Loucy (cell line): ENCODE results near the gene SORCS2.

Experiments
- H2AFZ ChIP-seq: fragments of 200-600 bp; sonication (generic); 2 replicates; pipeline ENCODE4 v1.6.0; 2016; ENCODE audit warnings: antibody characterized with exemption, mild to moderate bottlenecking, low read length, moderate library complexity
- H3F3A ChIP-seq: fragments of 200-600 bp; 2 replicates; pipeline ENCODE4 v1.6.0; 2016; ENCODE audit warnings: antibody characterized with exemption, low read depth, mild to moderate bottlenecking
- H3K27me3 ChIP-seq: fragments of 200-600 bp; sonication (generic); 2 replicates; pipeline ENCODE4 v1.6.1; 2014; ENCODE audit warnings: low read length, mild to moderate bottlenecking; ENCODE audit not compliant: insufficient read depth, poor library complexity, severe bottlenecking
- H3K36me3 ChIP-seq: fragments of 200-600 bp; sonication (generic); 2 replicates; pipeline ENCODE4 v1.6.1; 2016; ENCODE audit warnings: low read length; ENCODE audit not compliant: insufficient read depth
- H3K4me1 ChIP-seq: fragments of 200-600 bp; sonication (generic); 2 replicates; pipeline ENCODE4 v1.5.1; 2014; ENCODE audit warnings: low read length, mild to moderate bottlenecking; ENCODE audit not compliant: insufficient read depth, poor library complexity, severe bottlenecking
- H3K4me2 ChIP-seq: fragments of 200-600 bp; sonication (generic); 2 replicates; pipeline ENCODE4 v1.6.0; 2014; ENCODE audit warnings: antibody characterized with exemption, low read length, low read depth, mild to moderate bottlenecking; ENCODE audit not compliant: poor library complexity, severe bottlenecking
- H3K4me3 ChIP-seq: fragments of 200-600 bp; sonication (generic); 2 replicates; pipeline ENCODE4 v1.5.1; 2014; ENCODE audit warnings: low read length, mild to moderate bottlenecking, mixed read lengths; ENCODE audit not compliant: poor library complexity, severe bottlenecking
- H3K79me2 ChIP-seq: fragments of 200-600 bp; sonication (generic); 2 replicates; pipeline ENCODE4 v1.6.1; 2014; ENCODE audit warnings: low read length; ENCODE audit not compliant: insufficient read depth
- H3K9ac ChIP-seq: fragments of 200-600 bp; sonication (generic); 2 replicates; pipeline ENCODE4 v1.6.0; 2014; ENCODE audit warnings: mild to moderate bottlenecking, low read depth, low read length, moderate library complexity; ENCODE audit not compliant: poor library complexity, severe bottlenecking
- H3K9me2 ChIP-seq: fragments of 200-600 bp; sonication (generic); replicated peaks from 2 replicates; pipeline ENCODE4 v1.6.1; 2016; ENCODE audit warnings: low read depth, low read length, mixed read lengths
- H3K9me3 ChIP-seq: fragments of 200-600 bp; sonication (generic); 2 replicates; pipeline ENCODE4 v1.6.1; 2014; ENCODE audit warnings: mild to moderate bottlenecking, antibody characterized with exemption, low read length, low read depth; ENCODE audit not compliant: insufficient read depth
- H4K20me1 ChIP-seq: fragments of 200-600 bp; sonication (generic); 2 replicates; pipeline ENCODE4 v1.6.0; 2014; ENCODE audit warnings: antibody characterized with exemption, low read length, mild to moderate bottlenecking; ENCODE audit not compliant: insufficient read depth, poor library complexity, severe bottlenecking
- EZH2phosphoT487 ChIP-seq: fragments of 200-600 bp; IDR thresholded peaks from 2 replicates; pipeline ENCODE4 v1.6.1; 2018; ENCODE audit warnings: antibody characterized with exemption, mild to moderate bottlenecking, moderate library complexity, borderline replicate concordance
- TF ChIP-seq, protein P1 (sequence below): fragments of 200-600 bp; sonication (generic); conservative IDR thresholded peaks from 2 replicates; pipeline ENCODE4 v1.5.1; 2014; ENCODE audit warnings: mild to moderate bottlenecking, antibody characterized with exemption, low read length

The SORCS2 gene

DNA sequence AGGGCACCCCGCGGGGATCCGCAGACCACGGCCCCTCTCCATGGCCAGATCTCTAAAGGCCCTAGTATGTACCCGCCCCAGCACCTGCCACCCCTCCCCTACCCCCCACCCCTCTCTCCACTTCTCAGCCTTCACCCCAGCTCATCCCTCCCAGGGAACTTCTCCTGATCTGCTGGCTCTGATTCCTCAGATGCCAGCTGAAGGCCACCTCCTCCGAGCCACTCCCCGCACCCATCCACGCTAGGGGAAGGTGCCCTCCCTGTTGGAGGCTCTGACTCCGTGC, 230.5 kb downstream of the SORCS2 start:
- H3F3A ChIP-seq, result no peaks in the 10 kb centered on the region
- no peaks in the 10 kb centered on the region for H3K79me2 ChIP-seq
- TF ChIP-seq, protein P1, sequence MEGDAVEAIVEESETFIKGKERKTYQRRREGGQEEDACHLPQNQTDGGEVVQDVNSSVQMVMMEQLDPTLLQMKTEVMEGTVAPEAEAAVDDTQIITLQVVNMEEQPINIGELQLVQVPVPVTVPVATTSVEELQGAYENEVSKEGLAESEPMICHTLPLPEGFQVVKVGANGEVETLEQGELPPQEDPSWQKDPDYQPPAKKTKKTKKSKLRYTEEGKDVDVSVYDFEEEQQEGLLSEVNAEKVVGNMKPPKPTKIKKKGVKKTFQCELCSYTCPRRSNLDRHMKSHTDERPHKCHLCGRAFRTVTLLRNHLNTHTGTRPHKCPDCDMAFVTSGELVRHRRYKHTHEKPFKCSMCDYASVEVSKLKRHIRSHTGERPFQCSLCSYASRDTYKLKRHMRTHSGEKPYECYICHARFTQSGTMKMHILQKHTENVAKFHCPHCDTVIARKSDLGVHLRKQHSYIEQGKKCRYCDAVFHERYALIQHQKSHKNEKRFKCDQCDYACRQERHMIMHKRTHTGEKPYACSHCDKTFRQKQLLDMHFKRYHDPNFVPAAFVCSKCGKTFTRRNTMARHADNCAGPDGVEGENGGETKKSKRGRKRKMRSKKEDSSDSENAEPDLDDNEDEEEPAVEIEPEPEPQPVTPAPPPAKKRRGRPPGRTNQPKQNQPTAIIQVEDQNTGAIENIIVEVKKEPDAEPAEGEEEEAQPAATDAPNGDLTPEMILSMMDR, result no peak
- no peak for TF ChIP-seq EZH2phosphoT487
- no peak overlapping the region for H3K9ac ChIP-seq
- H3K9me3 ChIP-seq, result peaks cover 4% of the 10 kb centered on the region; the same call in 1 of the 2 replicates
- H4K20me1 ChIP-seq, result no peaks in the 10 kb centered on the region
- H3K36me3 ChIP-seq, result no peaks in the 10 kb centered on the region
- H3K4me1 ChIP-seq, result no peaks in the 10 kb centered on the region
- H3K4me3 ChIP-seq, result no peak overlapping the region
- H2AFZ ChIP-seq, result no peak overlapping the region
- H3K4me2 ChIP-seq, result no peak overlapping the region
- H3K27me3 ChIP-seq, result no peaks in the 10 kb centered on the region
- H3K9me2 ChIP-seq, result no peaks in the 10 kb centered on the region

DNA sequence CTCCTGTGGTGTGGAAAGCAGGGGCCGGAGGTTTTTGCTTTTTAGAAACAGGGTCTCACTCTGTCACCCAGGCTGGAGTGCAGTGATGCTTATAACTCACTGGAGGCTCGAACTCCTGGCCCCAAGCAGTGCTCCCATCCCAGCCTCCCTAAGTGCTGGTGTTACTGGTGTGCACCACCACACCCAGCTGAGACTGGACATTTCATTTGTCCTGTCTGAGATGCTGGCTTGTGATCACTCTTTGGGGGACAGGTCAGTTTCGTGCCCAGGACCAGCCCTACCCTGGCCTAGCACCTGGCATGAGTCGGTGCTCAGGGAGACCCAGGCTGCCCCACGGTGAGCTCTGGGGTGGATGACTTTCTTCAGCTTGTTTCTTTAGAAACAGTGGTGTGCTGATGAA, 231.1 kb downstream of the SORCS2 start:
- H3K9me2 ChIP-seq, result no peaks in the 10 kb centered on the region
- H4K20me1 ChIP-seq, result no peaks in the 10 kb centered on the region
- no peak overlapping the region for H3K9ac ChIP-seq
- H3K27me3 ChIP-seq, result no peaks in the 10 kb centered on the region
- TF ChIP-seq, protein P1, result no peak
- TF ChIP-seq EZH2phosphoT487, result no peak
- no peak overlapping the region for H2AFZ ChIP-seq
- H3K4me1 ChIP-seq, result no peaks in the 10 kb centered on the region
- H3K9me3 ChIP-seq, result peaks cover 8% of the 10 kb centered on the region; the same call in 1 of the 2 replicates
- no peaks in the 10 kb centered on the region for H3F3A ChIP-seq
- H3K4me3 ChIP-seq, result no peak overlapping the region
- H3K36me3 ChIP-seq, result no peaks in the 10 kb centered on the region
- H3K79me2 ChIP-seq, result no peaks in the 10 kb centered on the region
- no peak overlapping the region for H3K4me2 ChIP-seq

DNA sequence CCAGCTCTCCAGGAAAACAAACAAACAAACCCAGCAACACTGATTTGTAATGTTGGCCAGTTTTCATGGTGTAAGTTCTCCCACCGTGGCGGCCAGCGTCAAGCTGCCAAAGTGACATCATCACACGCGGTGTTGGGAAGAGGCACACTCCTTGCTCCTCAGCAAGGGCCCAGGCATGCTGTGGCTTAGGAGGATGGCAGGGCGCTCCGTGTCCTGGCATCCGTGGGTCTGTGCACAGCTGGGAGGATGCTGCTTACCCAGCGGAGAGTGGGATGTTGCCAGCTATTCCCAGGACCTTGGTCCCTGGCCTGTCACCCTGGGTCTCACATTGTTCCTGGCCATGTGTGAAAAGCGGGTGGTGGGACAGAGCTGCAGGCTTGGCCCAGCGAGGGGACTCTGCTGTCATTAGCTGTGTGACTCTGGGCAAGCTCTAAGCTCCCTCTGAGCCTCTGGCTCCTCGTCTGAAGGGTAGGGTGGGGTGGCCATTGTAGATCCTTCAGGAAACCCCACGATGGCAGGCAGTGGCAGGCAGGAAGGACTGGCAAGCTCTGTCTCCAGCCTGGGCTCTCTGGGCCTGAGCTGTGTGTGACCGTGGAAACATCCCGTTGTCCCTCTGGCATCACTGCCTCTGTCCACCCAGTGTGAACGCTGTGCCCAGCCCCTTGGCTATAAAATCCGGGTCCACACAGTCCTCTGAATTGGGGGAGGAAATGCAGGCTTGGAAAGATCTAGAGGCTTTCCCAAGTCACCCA, 231.6 kb downstream of the SORCS2 start:
- Histone ChIP-seq H3K27me3 (no peaks in the 10 kb centered on the region), H2AFZ (no peak overlapping the region), H3K36me3 (no peaks in the 10 kb centered on the region), H3K9ac (no peak overlapping the region), H3K9me2 (no peaks in the 10 kb centered on the region), H3K79me2 (no peaks in the 10 kb centered on the region), H3K4me1 (no peaks in the 10 kb centered on the region), H3K4me2 (no peak overlapping the region), H4K20me1 (no peaks in the 10 kb centered on the region), H3K9me3 (peaks cover 8% of the 10 kb centered on the region; the same call in 1 of the 2 replicates), H3F3A (no peaks in the 10 kb centered on the region), H3K4me3 (no peak overlapping the region)
- no peak for TF ChIP-seq EZH2phosphoT487
- TF ChIP-seq, protein P1, result no peak
